Effector CD4-positive, alpha-beta T cell (primary cell): ENCODE measurements around the gene ZNF683.
A peak's percentile ranks its signal among the peaks of the same experiment; 100 is the strongest.

Source experiments
- DNase-seq: peaks from one replicate; pipeline ENCODE4 v3.0.0-alpha.2; 2020

ZNF683 gene

GRCh38 chr1:26357121-26357602 lies 15.4 kb downstream of the ZNF683 start:
- no peak for DNase-seq

GRCh38 chr1:26356106-26356505 lies 16.4 kb downstream of the ZNF683 start:
- DNase-seq, result no peak

- no peak for DNase-seq
These were observed 17.6 kb downstream of the ZNF683 start for GRCh38 chr1:26354972-26355371.

- no peak for DNase-seq
These were observed 18.4 kb downstream of the ZNF683 start, which contains the start of gene CRYBG2 for GRCh38 chr1:26353976-26354820. CRYBG2 (minus strand) TSS chr1:26354130; CDS start chr1:26346657, 7,473 bp downstream.

GRCh38 chr1:26353210-26353859 lies 19.2 kb downstream of the ZNF683 start:
- no peak for DNase-seq

- DNase-seq, result no peak
These were observed 20.2 kb downstream of the ZNF683 start for GRCh38 chr1:26352338-26352679.

GRCh38 chr1:26351590-26352337 lies 20.8 kb downstream of the ZNF683 start:
- DNase-seq, result no peak

GRCh38 chr1:26350701-26351589 lies 21.6 kb downstream of the ZNF683 start:
- no peak for DNase-seq

- no peak for DNase-seq
These were observed 22.2 kb downstream of the ZNF683 start for GRCh38 chr1:26350343-26350700.

- DNase-seq, result no peak
These were observed 22.7 kb downstream of the ZNF683 start for GRCh38 chr1:26349877-26350244.

GRCh38 chr1:26349188-26349876 lies 23.2 kb downstream of the ZNF683 start:
- DNase-seq, result no peak

- DNase-seq, result no peak
These were observed 26.1 kb downstream of the ZNF683 start for GRCh38 chr1:26346274-26347033.

- DNase-seq, result no peak
These were observed 26.8 kb downstream of the ZNF683 start for GRCh38 chr1:26345718-26346117.

- DNase-seq, result no peak
These were observed 28.2 kb downstream of the ZNF683 start for GRCh38 chr1:26344147-26344920.

- no peak for DNase-seq
These were observed 32.5 kb downstream of the ZNF683 start for GRCh38 chr1:26340047-26340481.

GRCh38 chr1:26338670-26339069 lies 33.9 kb downstream of the ZNF683 start:
- no peak for DNase-seq

- DNase-seq, result no peak
These were observed 34.9 kb downstream of the ZNF683 start for GRCh38 chr1:26337625-26338024.

- no peak for DNase-seq
These were observed 35.4 kb downstream of the ZNF683 start for GRCh38 chr1:26337206-26337535.

GRCh38 chr1:26336477-26337205 lies 35.9 kb downstream of the ZNF683 start:
- DNase-seq, result peak; percentile 79
